Erythroblast (primary cell): ENCODE measurements around the gene CCL2.

Experiments
- GATA1 ChIP-seq: IDR thresholded peaks from 2 replicates; pipeline ENCODE4 v1.6.1; 2011; ENCODE audit warnings: low read depth, mild to moderate bottlenecking, control low read depth, low read length, moderate library complexity
- POLR2A ChIP-seq: IDR thresholded peaks from 2 replicates; pipeline ENCODE4 v1.6.1; 2011; ENCODE audit warnings: mild to moderate bottlenecking, low read length

DNA sequence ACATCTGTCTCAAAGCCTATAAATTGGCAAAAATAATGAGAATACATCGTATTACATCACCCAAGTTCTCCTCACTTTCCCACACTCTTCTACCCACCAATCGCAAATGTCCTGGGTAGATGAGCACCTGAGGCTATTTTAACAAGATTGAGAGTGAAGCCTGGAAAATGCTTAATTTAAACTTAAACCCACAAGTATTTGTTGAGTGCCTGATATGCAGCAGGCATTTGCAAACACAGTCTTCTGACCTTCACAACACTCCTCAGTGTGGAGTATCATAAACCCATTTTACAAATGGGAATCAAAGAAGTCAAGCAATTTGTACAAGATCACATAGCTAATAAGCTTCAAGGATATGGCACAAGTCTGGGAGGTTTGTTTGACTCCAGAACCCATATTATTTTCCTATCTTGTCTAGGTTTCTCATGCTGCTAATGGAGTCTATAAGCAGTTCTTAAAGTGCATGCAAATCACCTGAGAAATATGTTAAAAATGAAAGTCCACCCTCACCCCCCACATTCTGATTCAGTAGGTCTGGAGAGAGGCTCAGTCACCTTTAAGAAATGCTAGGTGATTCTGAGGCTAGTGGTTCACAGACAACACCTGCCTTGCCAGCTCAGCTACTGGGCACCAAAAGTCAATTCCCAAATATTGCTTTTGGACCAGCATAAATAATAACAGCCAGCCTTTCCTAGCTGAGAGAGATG, 34.9 kb upstream of the CCL2 start:
- TF ChIP-seq POLR2A (no peak), GATA1 (no peak)
